Endodermal cell (in vitro differentiated cells): ENCODE results near the gene ELAC2. TPM values are rescaled to one million over a fixed set of nuclear protein-coding genes. Genes with fewer than 3 reads are reported as not detected.

Source experiments
- DNase-seq: peaks from one replicate; pipeline ENCODE4 v3.0.0-alpha.2; 2017
- H3K27ac ChIP-seq: 2 replicates; pipeline ENCODE4 v1.5.1; 2013; ENCODE audit warnings: mild to moderate bottlenecking, low read depth, low read length, moderate library complexity
- H3K27me3 ChIP-seq: 2 replicates; pipeline ENCODE4 v1.6.1; 2013; ENCODE audit warnings: mild to moderate bottlenecking, low read length, moderate library complexity; ENCODE audit not compliant: insufficient read depth, control insufficient read depth, poor library complexity, severe bottlenecking
- H3K36me3 ChIP-seq: 2 replicates; pipeline ENCODE4 v1.7.0; 2013; ENCODE audit warnings: mild to moderate bottlenecking, low read length, moderate library complexity; ENCODE audit not compliant: control insufficient read depth, insufficient read depth
- H3K4me1 ChIP-seq: one replicate; pipeline ENCODE4 v1.7.0; 2013; ENCODE audit warnings: low read length; ENCODE audit not compliant: control insufficient read depth, insufficient read depth
- H3K4me3 ChIP-seq: 2 replicates; pipeline ENCODE4 v1.5.1; 2013; ENCODE audit warnings: mild to moderate bottlenecking, low read length, moderate library complexity
- H3K9ac ChIP-seq: 2 replicates; pipeline ENCODE4 v1.6.1; 2013; ENCODE audit warnings: mild to moderate bottlenecking, low read length, moderate library complexity; ENCODE audit not compliant: poor library complexity, severe bottlenecking; ENCODE audit errors: extremely low read depth
- H3K9me3 ChIP-seq: 2 replicates; pipeline ENCODE4 v1.6.1; 2013; ENCODE audit warnings: mild to moderate bottlenecking, low read length, moderate library complexity; ENCODE audit not compliant: control insufficient read depth
- H3K27ac Mint-ChIP-seq: 2 replicates; pipeline ENCODE4 v1.8.0; 2020; ENCODE audit warnings: mixed read lengths
- H3K27me3 Mint-ChIP-seq: 2 replicates; pipeline ENCODE4 v1.8.0; 2021; ENCODE audit warnings: mild to moderate bottlenecking, mixed read lengths; ENCODE audit not compliant: insufficient read depth
- H3K36me3 Mint-ChIP-seq: 2 replicates; pipeline ENCODE4 v1.8.0; 2020; ENCODE audit warnings: low read depth, mixed read lengths
- H3K4me1 Mint-ChIP-seq: 2 replicates; pipeline ENCODE4 v1.8.0; 2020; ENCODE audit warnings: mixed read lengths
- H3K4me3 Mint-ChIP-seq: 2 replicates; pipeline ENCODE4 v1.8.0; 2020; ENCODE audit warnings: mild to moderate bottlenecking, moderate library complexity, mixed read lengths
- H3K9me3 Mint-ChIP-seq: 2 replicates; pipeline ENCODE4 v1.8.0; 2020; ENCODE audit warnings: mild to moderate bottlenecking, mixed read lengths
- WGBS, 2 experiments: methylation state at CpG; one replicate each; pipeline versions ENCODE4 v1.1.5 to v1.1.7; 2013; ENCODE audit warnings: missing lambda C conversion rate in 2 of 2, mixed read lengths in 1 of 2; ENCODE audit not compliant: insufficient coverage in 1 of 2, insufficient read length in 1 of 2; 5-methylcytosine and 5-hydroxymethylcytosine counted together
- total RNA-seq, 2 donors: library from RNA; stranded (reverse); fragmentation: NEBNext Ultra II Directional in 1 of 2; extraction: Animal tissue kit (Norgen Biotek cat#: 25700) in 1 of 2; gene quantifications; 2 replicates in 1 of 2; 3 replicates in 1 of 2; pipeline ENCODE4 v1.2.1, GENCODE V29; 2021
- TF ChIP-seq, protein P1 (sequence below): fragments of 200-600 bp; sonication (generic); conservative IDR thresholded peaks from 2 replicates; pipeline ENCODE4 v1.5.0; 2021; ENCODE audit warnings: antibody characterized with exemption, mild to moderate bottlenecking

Gene ELAC2
- total RNA-seq, 2 donors from 2014 or later, result 66.8 to 77.1 TPM

DNA sequence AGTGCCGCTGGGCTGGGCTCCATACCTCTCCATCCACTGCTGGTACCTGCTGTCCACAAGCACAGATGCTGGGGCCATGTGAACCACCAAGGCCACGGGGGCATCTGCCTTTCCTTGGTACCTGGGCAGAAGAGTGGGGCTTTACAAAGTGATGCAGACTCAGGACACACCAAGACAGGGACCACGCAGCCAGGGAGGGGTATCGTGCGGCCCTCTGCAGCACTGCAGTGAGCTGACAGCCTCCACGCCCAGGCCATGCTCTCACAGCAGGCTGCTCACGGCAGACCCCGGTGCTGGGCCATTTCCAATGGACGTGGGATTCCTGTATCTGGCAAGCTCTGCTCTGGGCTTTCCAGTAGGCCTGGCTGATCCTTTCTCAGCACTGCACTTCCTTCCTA is 14.4 kb downstream of the ELAC2 start:
- Histone ChIP-seq H3K27ac (no peak overlapping the region), H3K9me3 (no peaks in the 10 kb centered on the region), H3K4me1 (no peaks in the 10 kb centered on the region), H3K27me3 (no peaks in the 10 kb centered on the region), H3K4me3 (no peak overlapping the region), H3K36me3 (peaks cover 88% of the 10 kb centered on the region), H3K9ac (no peak overlapping the region)
- no peak overlapping the region for H3K4me3 Mint-ChIP-seq
- peaks cover 51% of the 10 kb centered on the region for H3K36me3 Mint-ChIP-seq
- no peaks in the 10 kb centered on the region for H3K9me3 Mint-ChIP-seq
- H3K4me1 Mint-ChIP-seq, result no peaks in the 10 kb centered on the region
- H3K27me3 Mint-ChIP-seq, result no peaks in the 10 kb centered on the region
- WGBS, 2 experiments, result 91 to 93% methylated on average over 7 to 9 of the region's 9 CpGs
- DNase-seq, result no peak
- TF ChIP-seq, protein P1, sequence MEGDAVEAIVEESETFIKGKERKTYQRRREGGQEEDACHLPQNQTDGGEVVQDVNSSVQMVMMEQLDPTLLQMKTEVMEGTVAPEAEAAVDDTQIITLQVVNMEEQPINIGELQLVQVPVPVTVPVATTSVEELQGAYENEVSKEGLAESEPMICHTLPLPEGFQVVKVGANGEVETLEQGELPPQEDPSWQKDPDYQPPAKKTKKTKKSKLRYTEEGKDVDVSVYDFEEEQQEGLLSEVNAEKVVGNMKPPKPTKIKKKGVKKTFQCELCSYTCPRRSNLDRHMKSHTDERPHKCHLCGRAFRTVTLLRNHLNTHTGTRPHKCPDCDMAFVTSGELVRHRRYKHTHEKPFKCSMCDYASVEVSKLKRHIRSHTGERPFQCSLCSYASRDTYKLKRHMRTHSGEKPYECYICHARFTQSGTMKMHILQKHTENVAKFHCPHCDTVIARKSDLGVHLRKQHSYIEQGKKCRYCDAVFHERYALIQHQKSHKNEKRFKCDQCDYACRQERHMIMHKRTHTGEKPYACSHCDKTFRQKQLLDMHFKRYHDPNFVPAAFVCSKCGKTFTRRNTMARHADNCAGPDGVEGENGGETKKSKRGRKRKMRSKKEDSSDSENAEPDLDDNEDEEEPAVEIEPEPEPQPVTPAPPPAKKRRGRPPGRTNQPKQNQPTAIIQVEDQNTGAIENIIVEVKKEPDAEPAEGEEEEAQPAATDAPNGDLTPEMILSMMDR, result no peak
- H3K27ac Mint-ChIP-seq, result peak overlapping the region; percentile 61

DNA sequence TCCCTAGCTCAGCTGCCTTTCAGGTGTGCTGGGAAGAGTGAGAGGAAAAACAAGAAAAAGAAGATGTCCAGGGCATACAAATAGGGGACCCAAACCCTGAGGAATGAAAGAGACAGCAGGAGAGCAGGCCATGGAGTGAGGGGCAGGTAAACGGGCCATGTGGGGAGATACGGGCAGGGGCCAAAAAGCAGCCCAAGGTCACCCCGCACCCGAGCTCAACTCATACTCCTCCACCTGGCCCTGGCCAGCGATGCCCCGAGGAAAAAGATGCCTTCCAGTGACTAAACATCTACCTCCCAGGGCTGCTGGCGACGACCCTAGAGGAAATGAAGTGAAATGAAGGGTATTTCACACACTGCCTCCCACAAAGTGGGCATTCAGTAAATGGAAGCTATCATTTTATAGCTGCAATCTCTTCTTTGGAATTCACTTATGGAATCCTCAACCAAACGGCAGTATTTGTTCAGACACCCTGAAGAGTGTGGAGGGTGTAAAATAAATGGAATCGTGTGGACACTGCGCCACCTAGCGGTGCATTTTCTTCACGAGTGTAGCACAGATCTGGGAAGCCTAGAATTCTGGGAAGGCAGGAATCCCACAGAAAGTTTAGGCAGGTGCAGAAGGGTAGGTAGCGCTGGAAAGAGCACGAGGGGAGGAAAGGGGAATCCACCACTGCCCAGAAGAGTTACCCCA is 14.9 kb downstream of the ELAC2 start:
- H3K9ac ChIP-seq, result no peak overlapping the region
- peaks cover 88% of the 10 kb centered on the region for H3K36me3 ChIP-seq
- no peaks in the 10 kb centered on the region for H3K4me1 ChIP-seq
- Mint-ChIP-seq H3K27ac (no peak overlapping the region), H3K27me3 (no peaks in the 10 kb centered on the region), H3K9me3 (no peaks in the 10 kb centered on the region), H3K36me3 (peaks cover 51% of the 10 kb centered on the region), H3K4me3 (no peak overlapping the region), H3K4me1 (no peaks in the 10 kb centered on the region)
- H3K27ac ChIP-seq, result peak overlapping the region; percentile 84
- no peaks in the 10 kb centered on the region for H3K27me3 ChIP-seq
- TF ChIP-seq, protein P1, result peak; percentile 94
- no peaks in the 10 kb centered on the region for H3K9me3 ChIP-seq
- DNase-seq, result peak; percentile 95
- no peak overlapping the region for H3K4me3 ChIP-seq
- 51 to 64% methylated on average over 11 to 15 of the region's 15 CpGs for WGBS, 2 experiments

DNA sequence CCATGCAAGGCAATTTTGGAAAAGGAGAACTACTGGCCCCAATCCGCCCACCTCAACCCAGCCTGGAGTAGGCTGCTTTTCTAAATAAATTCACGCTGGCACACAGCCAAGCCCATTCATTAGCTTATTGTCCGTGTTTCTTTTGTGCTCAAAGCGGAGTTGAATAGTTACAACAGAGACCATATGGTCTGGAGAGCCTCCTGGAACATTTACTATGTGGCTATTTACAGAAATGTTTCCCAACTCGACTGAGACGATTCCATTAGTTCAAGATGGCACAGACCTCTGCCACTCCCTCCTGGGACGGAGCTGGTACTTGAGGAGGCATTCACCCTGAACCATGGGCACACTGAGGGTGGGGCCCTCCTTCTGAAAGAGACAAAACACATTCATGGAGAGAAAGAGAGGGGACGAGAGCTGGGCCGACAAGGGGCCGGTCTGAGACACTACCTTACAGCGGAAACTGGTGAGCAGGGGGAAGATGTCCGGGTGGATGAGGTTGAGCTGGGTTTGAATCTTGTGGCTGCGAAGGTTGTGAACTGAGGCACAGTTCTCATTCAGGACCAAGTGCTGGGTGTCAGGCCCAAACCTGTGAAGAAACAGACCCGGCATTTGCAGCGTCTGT is 15.7 kb downstream of the ELAC2 start:
- peaks cover 90% of the 10 kb centered on the region for H3K36me3 ChIP-seq
- H3K4me1 Mint-ChIP-seq, result no peaks in the 10 kb centered on the region
- H3K4me1 ChIP-seq, result no peaks in the 10 kb centered on the region
- WGBS, 2 experiments, result 89 to 94% methylated on average over 10 to 15 of the region's 15 CpGs
- peak overlapping the region; percentile 84 for H3K27ac ChIP-seq
- no peaks in the 10 kb centered on the region for H3K27me3 Mint-ChIP-seq
- H3K4me3 Mint-ChIP-seq, result no peak overlapping the region
- no peak overlapping the region for H3K4me3 ChIP-seq
- H3K9me3 Mint-ChIP-seq, result no peaks in the 10 kb centered on the region
- TF ChIP-seq, protein P1, result no peak
- no peaks in the 10 kb centered on the region for H3K27me3 ChIP-seq
- no peak overlapping the region for H3K27ac Mint-ChIP-seq
- peaks cover 50% of the 10 kb centered on the region for H3K36me3 Mint-ChIP-seq
- H3K9me3 ChIP-seq, result no peaks in the 10 kb centered on the region
- no peak for DNase-seq
- H3K9ac ChIP-seq, result no peak overlapping the region
